ENCODE measurements around the gene TSPAN9. TPM values are rescaled to one million over a fixed set of nuclear protein-coding genes. Genes with fewer than 3 reads are reported as not detected.
A peak's percentile ranks its signal among the peaks of the same experiment; 100 is the strongest.

Gene TSPAN9
- total RNA-seq, 2 donors from 2014 or later, result 41.9 to 50.0 TPM

DNA sequence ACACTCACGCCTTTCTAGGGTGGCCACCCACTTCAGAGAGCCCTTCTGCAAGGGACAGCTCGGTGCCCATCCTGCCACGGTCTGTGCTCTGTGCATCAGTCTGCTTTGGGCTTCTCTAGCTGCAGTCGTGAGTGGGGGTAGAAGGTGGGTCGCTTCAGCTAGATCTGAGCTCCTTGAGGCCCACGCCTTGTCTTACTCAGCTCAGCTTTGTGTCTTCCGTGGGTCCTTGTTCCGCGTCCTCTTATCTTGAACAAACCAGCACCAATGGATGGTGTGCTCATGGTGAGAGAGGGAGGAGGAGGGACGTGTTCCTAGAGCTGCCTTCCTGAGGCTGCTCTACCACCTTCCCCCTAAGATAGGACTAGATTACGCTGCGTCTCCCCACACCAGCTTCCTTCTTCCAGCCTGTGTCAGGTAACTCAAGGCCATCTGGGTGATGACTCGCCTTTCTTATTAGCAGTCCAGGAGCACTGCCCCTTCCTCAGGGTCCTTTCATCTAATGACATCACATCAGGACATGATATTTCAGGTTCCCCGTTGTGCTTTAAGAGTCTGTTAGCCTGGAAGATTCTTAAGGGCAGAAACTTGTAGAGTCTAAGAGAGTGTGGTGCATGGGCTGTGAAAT lies 118.8 kb downstream of the TSPAN9 start:
- Histone ChIP-seq H3K4me3 (no peak overlapping the region), H3K27me3 (replicated peaks; ENCODE audit: insufficient read depth) (no peaks in the 10 kb centered on the region), H3K9me3 (no peaks in the 10 kb centered on the region), H3K36me3 (no peaks in the 10 kb centered on the region), H3K27ac (no peak overlapping the region), H3K4me1 (replicated peaks) (no peaks in the 10 kb centered on the region)
- DNase-seq (ENCODE audit: low spot score), result no peak
- TF ChIP-seq POLR2AphosphoS5 (IDR thresholded peaks at IDR 0.05), result no peak
- no peak for TF ChIP-seq CTCF (IDR thresholded peaks at IDR 0.05)
- TF ChIP-seq POLR2A (IDR thresholded peaks at IDR 0.05), result no peak
- intact Hi-C loops (cut with DNase I), result no loop called here
- WGBS, result 89% methylated on average over 14 of the region's 14 CpGs

- 77% methylated on average over 1 of the region's 1 CpG for WGBS
- Histone ChIP-seq H3K36me3 (no peaks in the 10 kb centered on the region), H3K4me1 (replicated peaks) (no peaks in the 10 kb centered on the region), H3K4me3 (no peak overlapping the region), H3K27ac (no peak overlapping the region), H3K9me3 (no peaks in the 10 kb centered on the region), H3K27me3 (replicated peaks; ENCODE audit: insufficient read depth) (no peaks in the 10 kb centered on the region)
- no peak for DNase-seq (ENCODE audit: low spot score)
- intact Hi-C loops (cut with DNase I), result no loop called here
- no peak for TF ChIP-seq POLR2A (IDR thresholded peaks at IDR 0.05)
- TF ChIP-seq CTCF (IDR thresholded peaks at IDR 0.05), result no peak
Observed at GRCh38 chr12:3196488-3196887, 119.3 kb downstream of the TSPAN9 start.

- Histone ChIP-seq H3K27me3 (replicated peaks; ENCODE audit: insufficient read depth) (no peaks in the 10 kb centered on the region), H3K4me3 (no peak overlapping the region), H3K4me1 (replicated peaks) (no peaks in the 10 kb centered on the region), H3K27ac (no peak overlapping the region), H3K36me3 (no peaks in the 10 kb centered on the region), H3K9me3 (no peaks in the 10 kb centered on the region)
- intact Hi-C loops (cut with DNase I), result no loop called here
- DNase-seq (ENCODE audit: low spot score), result no peak
- TF ChIP-seq CTCF (IDR thresholded peaks at IDR 0.05) (no peak), POLR2A (IDR thresholded peaks at IDR 0.05) (no peak), POLR2AphosphoS5 (IDR thresholded peaks at IDR 0.05) (no peak)
- 90% methylated on average over 8 of the region's 8 CpGs for WGBS
Observed at GRCh38 chr12:3197131-3197818, 120.1 kb downstream of the TSPAN9 start.

- Histone ChIP-seq H3K36me3 (no peaks in the 10 kb centered on the region), H3K9me3 (no peaks in the 10 kb centered on the region), H3K27me3 (replicated peaks; ENCODE audit: insufficient read depth) (no peaks in the 10 kb centered on the region), H3K27ac (no peak overlapping the region), H3K4me1 (replicated peaks) (no peaks in the 10 kb centered on the region), H3K4me3 (peak overlapping the region; percentile 36 to 41)
- intact Hi-C loops (cut with DNase I), result loop anchor here (5.0 to 10.0 kb wide), 2 partner anchors 75 to 122 kb away; partner anchors contain the start of gene TSPAN9
- TF ChIP-seq POLR2A (IDR thresholded peaks at IDR 0.05), result no peak
- TF ChIP-seq POLR2AphosphoS5 (IDR thresholded peaks at IDR 0.05), result no peak
- no peak for TF ChIP-seq CTCF (IDR thresholded peaks at IDR 0.05)
- 0% methylated on average over 20 of the region's 45 CpGs for WGBS
- no peak for DNase-seq (ENCODE audit: low spot score)
Observed at GRCh38 chr12:3199551-3200031, 122.4 kb downstream of the TSPAN9 start.
